HG02678 (cell line): ENCODE data around the gene H2BK1.

ENCODE experiments used
- ATAC-seq: cut with Tn5 transposase; IDR thresholded peaks from one replicate; pipeline ENCODE4 v1.9.1; 2021; ENCODE audit warnings: mild to moderate bottlenecking, moderate library complexity; ENCODE audit not compliant: unreplicated experiment

The H2BK1 gene

DNA sequence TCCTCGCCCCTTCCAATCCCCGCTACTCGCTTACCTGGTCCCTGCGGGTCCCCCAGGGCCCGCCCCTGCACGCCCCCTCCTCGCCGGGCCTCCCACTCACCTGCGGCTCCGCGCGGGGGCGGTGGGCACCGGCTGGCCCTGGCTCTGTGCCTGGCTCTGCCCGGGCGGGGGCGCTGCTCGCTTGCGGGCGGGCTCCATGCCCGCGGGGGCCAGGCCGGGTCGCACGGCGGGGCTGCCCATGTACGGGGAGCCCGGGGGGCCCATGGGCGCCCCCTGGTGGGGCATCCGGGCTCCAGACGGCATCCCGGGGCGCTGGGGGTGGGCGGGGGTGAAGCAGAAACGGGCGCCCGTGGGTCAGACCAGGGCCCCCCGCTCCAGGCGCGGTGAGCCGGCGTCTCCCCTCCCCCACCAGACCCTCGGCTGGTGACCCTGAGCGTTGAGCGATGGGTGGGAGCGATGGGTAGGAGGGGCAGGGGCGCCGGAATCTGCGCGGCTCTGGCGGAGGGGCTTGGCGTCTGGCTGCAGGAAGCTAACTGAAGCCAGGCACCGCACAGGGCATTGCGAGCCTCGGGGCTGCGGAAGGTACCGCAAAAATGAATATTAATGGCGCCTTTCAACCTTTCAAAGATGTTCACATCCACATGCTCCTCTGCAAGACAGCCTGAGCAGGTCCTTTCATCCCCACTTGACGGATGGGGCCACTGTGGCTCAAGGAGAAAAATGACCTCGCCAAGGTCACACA lies 35.2 kb upstream of the H2BK1 start:
- ATAC-seq = peak; percentile 36

DNA sequence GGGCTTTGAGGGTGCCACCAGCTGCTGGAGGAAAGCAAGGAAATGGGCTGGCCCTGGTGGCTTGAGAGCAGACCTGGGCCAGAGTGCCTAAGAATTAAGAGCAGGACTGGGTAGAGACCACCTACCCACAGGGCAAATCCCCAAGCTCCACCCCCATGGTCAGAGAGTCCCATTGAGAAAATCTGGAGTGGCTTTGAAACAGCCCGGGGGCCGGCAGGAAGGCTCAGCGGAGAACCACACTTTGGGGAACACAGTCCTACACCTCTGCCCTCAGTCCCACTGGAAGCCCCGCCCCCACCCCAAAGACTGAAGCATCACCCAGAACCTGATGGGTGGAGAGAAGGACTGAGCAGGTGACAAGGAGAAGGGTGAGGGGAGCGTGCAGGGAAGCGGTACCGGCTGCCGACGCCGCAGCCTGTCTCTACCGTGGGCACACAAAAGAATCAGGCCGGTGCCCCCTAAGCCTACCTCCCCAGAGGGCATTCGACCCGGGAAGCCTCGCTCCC lies 34.6 kb upstream of the H2BK1 start:
- no peak for ATAC-seq

DNA sequence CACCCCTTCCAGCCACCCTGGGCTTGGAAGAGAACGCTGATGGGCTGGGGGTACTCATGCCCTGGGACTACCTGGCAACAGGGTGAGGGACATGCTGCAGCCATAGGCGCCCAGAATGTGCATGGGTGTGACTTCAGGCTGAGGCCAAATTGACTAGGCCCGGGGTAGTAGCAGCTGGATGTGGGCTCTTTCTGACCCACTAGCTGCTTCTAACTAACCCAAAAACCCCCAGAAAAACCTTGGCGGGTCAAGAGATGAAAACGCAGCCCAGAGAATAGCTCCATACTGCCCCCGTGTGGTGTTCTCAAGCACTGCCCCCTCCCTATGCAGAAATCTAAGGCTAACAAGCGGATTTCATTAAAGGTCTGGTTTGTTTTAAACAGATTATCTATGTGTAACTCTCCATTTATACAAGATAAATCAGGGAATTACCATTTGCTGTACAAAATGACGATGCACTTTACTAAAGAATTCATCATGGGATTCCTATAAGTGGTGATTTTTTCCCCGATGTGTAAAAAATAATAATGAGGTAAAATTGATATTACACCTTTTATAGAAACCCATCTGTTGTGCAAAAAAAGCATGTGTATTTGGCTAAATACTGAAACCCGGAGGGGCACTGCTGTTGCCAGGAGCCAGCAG lies 34.0 kb upstream of the H2BK1 start:
- ATAC-seq = no peak

DNA sequence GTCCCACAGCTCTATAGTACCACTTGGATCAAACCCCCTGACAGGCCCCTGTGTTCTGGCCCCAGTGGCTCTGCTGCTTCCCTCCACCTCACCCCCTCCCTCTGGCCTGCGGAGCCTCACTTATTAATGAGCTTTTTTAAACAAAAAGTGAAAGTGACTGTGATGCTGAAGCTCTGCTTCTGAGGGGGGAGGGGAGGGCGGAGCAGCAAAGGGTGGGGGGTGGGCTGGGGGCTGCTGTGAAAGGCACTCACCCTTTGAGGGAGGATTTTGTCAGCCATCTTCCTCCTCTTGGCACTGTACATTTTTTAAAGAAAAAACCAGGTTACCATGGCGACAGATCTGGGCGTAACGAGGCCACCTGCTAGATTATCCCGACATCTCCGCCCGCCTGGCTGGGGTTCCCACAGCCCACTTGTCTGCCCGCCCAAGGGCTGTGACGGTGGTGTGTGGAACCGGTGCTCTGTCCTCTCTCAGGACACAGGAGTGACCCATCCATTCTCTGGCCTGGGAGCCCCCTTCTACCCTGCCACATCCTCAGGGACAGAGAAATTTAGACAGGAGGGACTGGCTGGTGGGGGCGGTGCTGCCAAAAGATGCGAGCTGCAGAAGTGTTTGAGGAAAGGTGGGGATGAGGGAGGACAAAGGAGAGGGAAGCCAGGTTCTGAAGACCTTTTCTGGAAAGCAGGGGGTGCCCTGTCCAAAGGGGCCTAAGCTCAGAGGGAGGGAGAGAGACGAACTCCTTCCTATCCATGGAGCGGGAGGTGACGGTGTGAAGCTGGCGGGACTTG lies 33.3 kb upstream of the H2BK1 start:
- ATAC-seq = no peak

DNA sequence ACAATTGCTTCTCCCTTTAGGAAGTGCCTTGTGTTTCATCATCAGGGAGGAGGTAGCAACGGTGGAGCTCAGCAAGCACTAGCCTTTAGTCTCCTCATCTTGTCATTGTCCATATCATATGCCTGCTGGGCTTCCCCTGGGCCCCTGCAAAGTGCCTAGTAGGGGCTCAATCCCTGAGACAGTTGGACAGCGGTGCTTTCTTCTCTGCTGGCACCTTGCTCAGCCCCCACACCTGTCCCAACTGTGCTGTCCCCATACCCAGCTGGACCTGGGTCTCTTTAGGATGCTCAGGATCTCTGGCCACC lies 32.7 kb upstream of the H2BK1 start:
- no peak for ATAC-seq

DNA sequence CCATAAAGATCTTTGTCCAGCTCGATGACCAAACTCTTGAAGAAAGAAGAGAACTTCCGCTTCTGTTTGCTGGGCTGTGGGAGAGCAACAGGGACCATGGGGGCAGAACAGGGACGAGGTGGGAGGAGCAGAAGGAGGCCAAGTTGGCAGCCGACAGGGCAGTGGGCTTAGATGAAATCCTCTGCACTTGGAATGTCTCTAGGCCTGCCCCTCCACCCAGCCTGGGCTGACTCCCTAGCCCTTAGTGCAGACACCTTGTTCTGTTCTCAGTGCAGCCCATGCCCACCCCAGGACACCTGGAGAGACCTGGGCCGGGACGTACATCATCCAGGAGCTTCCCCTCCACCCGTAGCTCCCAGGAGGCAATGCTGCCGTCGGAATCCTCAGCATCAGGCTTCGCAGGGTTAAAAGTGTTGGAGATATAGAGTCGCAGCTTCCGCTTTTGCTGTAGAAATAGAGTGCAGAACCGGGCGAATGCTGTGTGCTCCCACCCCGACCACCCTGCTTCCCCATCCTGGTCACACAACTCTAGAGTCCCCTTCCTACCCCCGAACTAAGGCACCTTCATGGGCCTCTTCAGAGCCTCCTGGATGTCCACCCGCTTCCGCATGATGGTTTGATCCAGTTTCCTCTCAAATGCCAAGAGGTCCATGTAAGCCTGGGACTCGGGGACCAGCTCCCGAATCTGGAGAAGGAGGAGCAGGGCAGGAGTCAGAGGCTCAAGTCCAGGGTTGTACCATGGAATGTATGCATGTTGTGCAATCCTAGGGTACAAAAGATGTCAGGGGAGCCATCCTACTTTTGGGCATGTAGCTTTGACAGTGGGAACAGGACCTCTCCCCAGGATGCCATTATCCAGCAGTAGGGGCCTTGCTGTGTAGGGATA lies 32.1 kb upstream of the H2BK1 start:
- no peak for ATAC-seq

DNA sequence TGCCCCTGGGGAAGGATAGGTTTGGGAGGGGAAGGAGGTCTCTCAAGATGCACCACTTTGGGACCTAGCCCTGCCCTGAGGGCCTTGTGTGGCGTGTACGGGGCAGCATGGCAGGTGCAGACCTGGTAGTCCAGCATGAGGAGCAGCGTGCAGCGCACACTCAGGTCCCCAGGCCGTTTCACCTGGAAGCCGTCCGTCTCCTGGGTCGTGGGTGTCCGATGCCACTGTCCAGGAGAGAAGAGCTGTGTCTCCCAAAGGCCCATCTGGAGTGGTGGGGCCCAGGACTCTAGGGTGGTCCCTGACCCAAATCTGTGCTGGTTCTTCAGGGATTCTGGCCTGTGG lies 31.4 kb upstream of the H2BK1 start:
- ATAC-seq = no peak

DNA sequence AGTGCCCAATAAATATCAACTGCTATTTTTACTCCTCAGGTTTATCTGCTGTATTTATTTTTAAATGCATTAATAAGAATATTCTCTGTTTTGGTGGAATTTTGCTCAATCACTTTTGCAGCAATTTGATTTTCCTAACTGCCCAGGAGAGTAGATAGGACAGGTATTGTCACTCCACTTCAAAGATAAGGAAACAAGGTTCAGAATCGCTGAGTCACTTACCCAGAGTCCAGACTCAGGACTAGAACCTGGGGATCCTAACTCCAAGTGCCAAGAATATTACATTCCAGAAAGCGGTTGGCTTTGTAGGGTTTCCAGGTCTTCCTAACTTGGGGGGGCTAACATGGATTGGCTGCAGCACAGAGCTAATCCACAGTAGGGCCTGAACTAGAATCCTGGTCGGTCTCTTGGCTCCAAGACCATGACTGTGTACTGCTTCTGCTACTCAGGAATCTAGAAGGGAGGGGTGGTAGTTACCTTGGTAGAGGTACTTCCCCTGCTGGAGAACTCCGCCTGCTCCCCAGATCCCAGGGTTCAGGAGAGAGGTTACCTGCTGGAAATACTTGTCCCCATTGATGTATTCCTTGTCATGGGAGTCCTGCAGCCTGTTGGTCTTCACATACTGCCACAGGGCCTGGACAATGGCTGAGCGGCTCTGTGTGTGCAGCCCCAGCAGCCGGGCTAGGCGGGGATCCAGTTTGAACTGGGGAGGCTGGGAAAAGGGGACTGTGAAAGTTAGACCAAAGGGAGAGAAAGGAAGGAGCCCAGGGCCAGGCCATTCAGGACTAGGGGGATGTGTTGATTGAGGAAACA lies 30.9 kb upstream of the H2BK1 start:
- no peak for ATAC-seq

DNA sequence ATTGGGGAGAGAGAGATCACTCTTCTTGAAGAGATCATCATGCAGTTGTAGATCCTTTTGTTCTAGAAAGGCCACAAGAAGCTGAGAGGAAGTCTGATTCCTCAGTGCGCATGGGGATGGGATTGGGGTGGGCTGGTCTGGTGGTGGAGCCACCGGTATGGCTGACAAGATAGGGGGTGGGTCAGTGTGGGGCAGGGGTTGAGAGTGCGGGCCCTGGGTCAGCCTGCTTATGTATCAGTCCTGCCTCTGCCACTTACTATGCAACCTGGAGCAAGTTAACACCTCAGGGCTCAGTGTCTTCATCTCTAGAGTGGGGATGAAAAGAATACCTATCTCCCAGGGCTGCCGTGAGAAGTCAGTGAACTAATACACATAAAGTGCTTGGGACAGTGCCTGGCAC lies 30.2 kb upstream of the H2BK1 start:
- no peak for ATAC-seq

DNA sequence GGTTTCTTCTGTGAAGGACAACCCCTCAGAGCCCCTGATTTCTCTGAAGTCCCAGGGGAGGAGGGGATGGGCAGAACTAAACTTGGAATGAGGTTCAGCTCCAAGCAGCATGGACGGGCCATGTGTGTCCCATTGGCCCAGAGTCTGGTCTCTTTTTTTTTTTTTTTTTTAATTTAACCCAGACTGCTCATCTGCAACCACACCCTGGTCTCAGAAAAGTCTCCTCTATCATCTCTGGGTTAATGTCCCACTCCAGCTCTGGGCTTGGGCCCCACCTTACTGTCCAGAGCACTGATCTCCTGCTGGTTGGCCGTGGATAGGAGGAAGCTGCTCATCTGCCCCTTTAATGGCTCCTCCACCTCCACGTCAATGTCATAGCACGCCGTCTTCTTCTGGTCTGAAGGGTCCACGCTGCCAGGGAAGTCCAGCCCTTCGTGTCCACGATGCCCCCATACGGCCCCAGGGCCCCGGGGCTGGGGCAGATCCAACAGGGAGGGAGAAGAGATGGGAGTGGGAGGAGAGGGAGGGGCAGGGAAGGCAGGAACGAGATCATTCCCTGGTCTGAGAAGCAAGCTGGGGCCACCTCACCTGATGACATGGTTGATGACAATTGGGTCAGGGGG lies 29.7 kb upstream of the H2BK1 start:
- ATAC-seq = no peak

DNA sequence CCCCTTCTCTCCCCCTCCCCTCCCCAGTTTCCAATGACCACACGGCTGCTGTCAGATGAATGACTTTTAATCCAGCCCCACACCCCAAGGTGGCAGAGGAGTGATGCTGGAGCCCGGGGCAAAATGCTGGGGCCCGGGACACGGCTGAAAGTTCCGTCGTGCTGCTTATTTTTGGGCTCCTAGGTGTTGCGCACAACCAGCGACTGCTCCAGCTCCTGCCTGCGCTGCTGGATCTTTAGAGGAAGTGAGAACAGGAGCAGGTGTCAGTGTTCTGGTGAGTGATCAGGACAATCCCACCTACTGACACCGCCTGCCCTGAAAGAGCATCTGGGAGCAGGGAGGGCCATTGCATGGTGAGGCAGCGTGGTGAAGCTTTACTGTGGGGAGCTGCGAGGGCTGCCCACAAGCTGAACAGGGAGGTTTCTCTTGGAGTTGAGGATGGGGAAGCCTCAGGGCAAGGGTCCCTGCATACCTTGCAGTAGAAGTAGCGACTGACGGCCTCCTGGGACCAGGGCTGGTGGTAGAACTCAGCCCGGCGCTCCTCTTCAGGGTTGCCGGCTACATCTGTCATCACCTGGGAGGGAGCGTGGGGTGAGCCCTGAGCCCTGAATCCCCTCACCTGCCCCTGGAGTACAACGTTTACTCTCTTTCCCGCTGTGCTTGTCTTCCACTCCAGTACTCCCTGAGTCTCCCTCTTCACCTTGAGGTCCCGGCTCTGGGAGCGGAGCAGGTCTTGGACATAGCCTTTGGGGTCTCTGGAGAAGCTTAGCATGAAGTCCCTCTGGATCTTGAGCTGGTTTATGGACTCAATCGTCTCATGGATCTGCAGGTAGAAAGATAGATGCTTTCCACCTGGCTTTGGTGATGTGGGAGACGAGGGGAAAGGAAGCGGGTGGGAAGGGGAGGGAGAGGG lies 28.9 kb upstream of the H2BK1 start:
- no peak for ATAC-seq

DNA sequence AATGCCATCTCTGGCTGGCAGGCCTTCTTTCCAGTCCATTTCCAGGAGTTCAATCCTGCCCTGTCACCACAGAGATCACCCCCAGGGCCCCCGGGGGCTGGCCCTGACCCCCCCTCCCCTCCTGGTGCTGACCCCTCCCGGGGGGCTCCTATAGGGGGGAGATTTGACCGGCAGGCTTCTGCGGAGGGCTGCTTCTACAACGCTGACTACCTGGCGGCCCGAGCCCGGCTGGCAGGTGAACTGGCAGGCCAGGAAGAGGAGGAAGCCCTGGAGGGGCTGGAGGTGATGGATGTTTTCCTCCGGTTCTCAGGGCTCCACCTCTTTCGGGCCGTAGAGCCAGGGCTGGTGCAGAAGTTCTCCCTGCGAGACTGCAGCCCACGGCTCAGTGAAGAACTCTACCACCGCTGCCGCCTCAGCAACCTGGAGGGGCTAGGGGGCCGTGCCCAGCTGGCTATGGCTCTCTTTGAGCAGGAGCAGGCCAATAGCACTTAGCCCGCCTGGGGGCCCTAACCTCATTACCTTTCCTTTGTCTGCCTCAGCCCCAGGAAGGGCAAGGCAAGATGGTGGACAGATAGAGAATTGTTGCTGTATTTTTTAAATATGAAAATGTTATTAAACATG lies 28.0 kb upstream of the H2BK1 start:
- no peak for ATAC-seq

DNA sequence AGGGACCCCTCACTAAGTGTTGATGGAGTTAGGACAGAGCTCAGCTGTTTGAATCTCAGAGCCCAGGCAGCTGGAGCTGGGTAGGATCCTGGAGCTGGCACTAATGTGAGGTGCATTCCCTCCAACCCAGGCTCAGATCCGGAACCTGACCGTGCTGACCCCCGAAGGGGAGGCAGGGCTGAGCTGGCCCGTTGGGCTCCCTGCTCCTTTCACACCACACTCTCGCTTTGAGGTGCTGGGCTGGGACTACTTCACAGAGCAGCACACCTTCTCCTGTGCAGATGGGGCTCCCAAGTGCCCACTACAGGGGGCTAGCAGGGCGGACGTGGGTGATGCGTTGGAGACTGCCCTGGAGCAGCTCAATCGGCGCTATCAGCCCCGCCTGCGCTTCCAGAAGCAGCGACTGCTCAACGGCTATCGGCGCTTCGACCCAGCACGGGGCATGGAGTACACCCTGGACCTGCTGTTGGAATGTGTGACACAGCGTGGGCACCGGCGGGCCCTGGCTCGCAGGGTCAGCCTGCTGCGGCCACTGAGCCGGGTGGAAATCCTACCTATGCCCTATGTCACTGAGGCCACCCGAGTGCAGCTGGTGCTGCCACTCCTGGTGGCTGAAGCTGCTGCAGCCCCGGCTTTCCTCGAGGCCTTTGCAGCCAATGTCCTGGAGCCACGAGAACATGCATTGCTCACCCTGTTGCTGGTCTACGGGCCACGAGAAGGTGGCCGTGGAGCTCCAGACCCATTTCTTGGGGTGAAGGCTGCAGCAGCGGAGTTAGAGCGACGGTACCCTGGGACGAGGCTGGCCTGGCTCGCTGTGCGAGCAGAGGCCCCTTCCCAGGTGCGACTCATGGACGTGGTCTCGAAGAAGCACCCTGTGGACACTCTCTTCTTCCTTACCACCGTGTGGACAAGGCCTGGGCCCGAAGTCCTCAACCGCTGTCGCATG lies 27.2 kb upstream of the H2BK1 start:
- no peak for ATAC-seq

DNA sequence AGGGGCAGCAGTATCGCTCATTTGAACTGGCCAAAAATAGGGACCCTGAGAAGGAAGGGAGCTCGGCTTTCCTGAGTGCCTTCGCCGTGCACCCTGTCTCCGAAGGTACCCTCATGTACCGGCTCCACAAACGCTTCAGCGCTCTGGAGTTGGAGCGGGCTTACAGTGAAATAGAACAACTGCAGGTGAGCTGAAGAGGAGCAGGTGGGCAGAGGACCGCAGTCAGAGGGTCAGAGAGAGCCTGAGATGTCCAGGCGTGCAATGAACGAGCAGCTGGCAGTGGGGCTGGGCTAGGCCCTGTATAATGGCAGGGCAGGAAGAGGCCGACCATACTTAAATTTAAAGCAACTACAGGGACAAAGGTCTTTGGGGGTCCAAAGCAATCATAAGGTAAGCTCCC lies 26.1 kb upstream of the H2BK1 start:
- no peak for ATAC-seq

DNA sequence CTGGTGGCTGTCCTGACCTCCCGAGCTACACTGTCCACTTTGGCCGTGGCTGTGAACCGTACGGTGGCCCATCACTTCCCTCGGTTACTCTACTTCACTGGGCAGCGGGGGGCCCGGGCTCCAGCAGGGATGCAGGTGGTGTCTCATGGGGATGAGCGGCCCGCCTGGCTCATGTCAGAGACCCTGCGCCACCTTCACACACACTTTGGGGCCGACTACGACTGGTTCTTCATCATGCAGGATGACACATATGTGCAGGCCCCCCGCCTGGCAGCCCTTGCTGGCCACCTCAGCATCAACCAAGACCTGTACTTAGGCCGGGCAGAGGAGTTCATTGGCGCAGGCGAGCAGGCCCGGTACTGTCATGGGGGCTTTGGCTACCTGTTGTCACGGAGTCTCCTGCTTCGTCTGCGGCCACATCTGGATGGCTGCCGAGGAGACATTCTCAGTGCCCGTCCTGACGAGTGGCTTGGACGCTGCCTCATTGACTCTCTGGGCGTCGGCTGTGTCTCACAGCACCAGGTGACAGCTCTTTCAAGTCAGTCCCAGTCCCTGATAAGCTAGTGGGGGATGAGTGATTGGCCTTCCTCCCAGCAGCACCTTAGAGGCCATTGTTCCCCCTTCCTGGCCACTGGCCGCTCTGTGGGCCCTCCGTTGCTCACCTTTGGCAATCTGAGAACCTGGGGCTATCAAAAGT lies 25.0 kb upstream of the H2BK1 start:
- no peak for ATAC-seq

DNA sequence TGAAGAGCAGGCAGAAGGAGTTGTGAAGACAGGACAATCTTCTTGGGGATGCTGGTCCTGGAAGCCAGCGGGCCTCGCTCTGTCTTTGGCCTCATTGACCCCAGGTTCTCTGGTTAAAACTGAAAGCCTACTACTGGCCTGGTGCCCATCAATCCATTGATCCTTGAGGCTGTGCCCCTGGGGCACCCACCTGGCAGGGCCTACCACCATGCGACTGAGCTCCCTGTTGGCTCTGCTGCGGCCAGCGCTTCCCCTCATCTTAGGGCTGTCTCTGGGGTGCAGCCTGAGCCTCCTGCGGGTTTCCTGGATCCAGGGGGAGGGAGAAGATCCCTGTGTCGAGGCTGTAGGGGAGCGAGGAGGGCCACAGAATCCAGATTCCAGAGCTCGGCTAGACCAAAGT lies 23.5 kb upstream of the H2BK1 start:
- no peak for ATAC-seq
